Erythroblast (primary cell): Measurements from ENCODE around the gene ZNF609.

Experiments used
- GATA1 ChIP-seq: IDR thresholded peaks from 2 replicates; pipeline ENCODE4 v1.6.1; 2011; ENCODE audit warnings: low read depth, mild to moderate bottlenecking, control low read depth, low read length, moderate library complexity
- POLR2A ChIP-seq: IDR thresholded peaks from 2 replicates; pipeline ENCODE4 v1.6.1; 2011; ENCODE audit warnings: mild to moderate bottlenecking, low read length

DNA sequence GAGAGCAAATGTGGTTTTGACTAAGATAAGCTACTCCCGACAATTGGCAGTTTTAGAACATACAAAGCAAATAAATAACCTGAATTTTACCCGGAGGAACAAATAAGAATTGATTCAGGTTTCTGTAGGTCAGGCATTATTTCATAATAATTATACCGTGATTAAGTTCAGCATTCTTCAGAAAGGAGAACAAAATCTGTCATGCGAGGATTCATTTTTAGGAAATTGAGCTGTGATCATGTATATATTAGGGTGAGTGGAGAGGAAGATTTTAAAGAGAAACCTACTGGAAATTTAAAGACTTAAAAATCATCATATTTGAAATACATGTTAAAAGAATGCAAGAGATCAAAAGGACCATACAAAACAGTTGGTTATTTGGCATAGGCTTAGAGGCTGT lies 20.5 kb downstream of the ZNF609 start:
- TF ChIP-seq GATA1 (no peak), POLR2A (no peak)
